HCT116 (cell line): ENCODE data around the gene KMT2B. TPM values are rescaled to one million over a fixed set of nuclear protein-coding genes. Genes with fewer than 3 reads are reported as not detected.

Experiments used
- ATAC-seq: fragments of 200-7000 bp; cut with Tn5 transposase; 2 replicates; pipeline ENCODE4 v1.9.1; 2020; ENCODE audit warnings: mild to moderate bottlenecking, moderate library complexity
- BruUV-seq: library from RNA; stranded (reverse); fragments of 400-500 nt; replicated peaks from 2 replicates; lab custom pipeline; 2021; lab: Mats Ljungman, UMichigan
- CTCF ChIA-PET: fragments of 300-600 bp; sonication (Branson Sonifier 250); formaldehyde crosslinking; loops from one replicate; lab custom pipeline; 2021; ENCODE audit warnings: antibody characterized with exemption; lab: Charles Lee
- POLR2A ChIA-PET: fragments of 300-600, 350-600 bp; sonication (Branson Sonifier 250); formaldehyde crosslinking; loops from one replicate; lab custom pipeline; 2021; ENCODE audit warnings: antibody characterized with exemption; lab: Charles Lee
- RAD21 ChIA-PET, 2 experiments: fragments of 300-600 bp; sonication (Branson Sonifier 250); formaldehyde crosslinking; loops; one replicate each; lab custom pipeline; 2023; ENCODE audit warnings: low total read pairs in 2 of 2; ENCODE audit not compliant: uncharacterized antibody in 2 of 2, unreplicated experiment in 2 of 2, low non-redundant PET in 1 of 2; lab: Charles Lee
- DNase-seq: peaks from one replicate; pipeline ENCODE4 v3.0.0-alpha.2; 2010; ENCODE audit warnings: low read depth, low spot score
- H2AFZ ChIP-seq: fragments of 200-600 bp; shearing (Covaris generic), sonication (generic); 2 replicates; pipeline ENCODE4 v1.6.1; 2017; ENCODE audit warnings: low read depth, mixed run types, mixed read lengths, antibody characterized with exemption, low read length; ENCODE audit not compliant: poor library complexity, severe bottlenecking
- H3K27ac ChIP-seq: 2 replicates; pipeline ENCODE4 v1.5.1; 2012; ENCODE audit warnings: low read depth, low read length
- H3K27me3 ChIP-seq: fragments of 200-600 bp; sonication (generic); 2 replicates; pipeline ENCODE4 v1.6.1; 2016; ENCODE audit warnings: mixed run types, low read length, mixed read lengths; ENCODE audit not compliant: insufficient read depth
- H3K36me3 ChIP-seq, 2 experiments: fragments of 200-500 bp in 1 of 2; fragments of 200-600 bp in 1 of 2; sonication (Bioruptor generic) in 1 of 2; sonication (generic) in 1 of 2; 2 replicates each; pipeline versions ENCODE4 v1.5.1 to v1.6.1; 2014 to 2016; ENCODE audit warnings: low read length in 2 of 2, inconsistent platforms in 1 of 2, mixed read lengths in 1 of 2, mixed run types in 1 of 2; ENCODE audit not compliant: insufficient read depth in 2 of 2, control insufficient read depth in 1 of 2
- H3K4me1 ChIP-seq, 2 experiments: fragments of 200-600 bp in 1 of 2; sonication (generic) in 1 of 2; 2 replicates each; pipeline versions ENCODE4 v1.5.1 to v1.6.1; 2012 to 2017; ENCODE audit warnings: low read length in 2 of 2, inconsistent platforms in 1 of 2, mild to moderate bottlenecking in 1 of 2, mixed read lengths in 1 of 2, mixed run types in 1 of 2, moderate library complexity in 1 of 2; ENCODE audit not compliant: insufficient read depth in 2 of 2, control insufficient read depth in 1 of 2
- H3K4me2 ChIP-seq: fragments of 200-600 bp; sonication (generic); 2 replicates; pipeline ENCODE4 v1.6.1; 2017; ENCODE audit warnings: mixed run types, low read length, mixed read lengths
- H3K4me3 ChIP-seq, 2 experiments: fragments of 200-600 bp in 1 of 2; sonication (generic) in 1 of 2; replicated peaks in 1 of 2; 2 replicates each; pipeline ENCODE4 v1.5.1; 2011 to 2016; ENCODE audit warnings: low read length in 2 of 2, control low read depth in 1 of 2, low read depth in 1 of 2, mild to moderate bottlenecking in 1 of 2, mixed read lengths in 1 of 2, mixed run types in 1 of 2
- H3K79me2 ChIP-seq: fragments of 200-600 bp; sonication (generic); 2 replicates; pipeline ENCODE4 v1.6.1; 2017; ENCODE audit warnings: mild to moderate bottlenecking, mixed run types, low read length, moderate library complexity, mixed read lengths; ENCODE audit not compliant: insufficient read depth
- H3K9ac ChIP-seq: fragments of 200-600 bp; sonication (generic); 2 replicates; pipeline ENCODE4 v1.6.1; 2016; ENCODE audit warnings: low read length, mixed read lengths
- H3K9me2 ChIP-seq: fragments of 200-600 bp; sonication (generic), shearing (Covaris generic); 2 replicates; pipeline ENCODE4 v1.6.1; 2017; ENCODE audit warnings: mixed run types, mild to moderate bottlenecking, moderate library complexity; ENCODE audit not compliant: insufficient read depth
- H3K9me3 ChIP-seq, 2 experiments: fragments of 200-500 bp in 1 of 2; fragments of 200-600 bp in 1 of 2; sonication (Bioruptor generic) in 1 of 2; sonication (generic) in 1 of 2; 2 replicates each; pipeline ENCODE4 v1.6.1; 2014 to 2017; ENCODE audit warnings: low read length in 2 of 2, mixed read lengths in 2 of 2, inconsistent platforms in 1 of 2, low read depth in 1 of 2, mild to moderate bottlenecking in 1 of 2, mixed run types in 1 of 2, moderate library complexity in 1 of 2; ENCODE audit not compliant: control insufficient read depth in 1 of 2, insufficient read depth in 1 of 2
- H4K20me1 ChIP-seq: fragments of 200-600 bp; sonication (generic), shearing (Covaris generic); 2 replicates; pipeline ENCODE4 v1.6.1; 2017; ENCODE audit warnings: mixed run types, mild to moderate bottlenecking, moderate library complexity; ENCODE audit not compliant: insufficient read depth
- CEBPB ChIP-seq: IDR thresholded peaks from 2 replicates; pipeline ENCODE4 v1.6.1; 2012; ENCODE audit warnings: low read depth
- ELF1 ChIP-seq: IDR thresholded peaks from 2 replicates; pipeline ENCODE4 v1.6.1; 2012; ENCODE audit warnings: low read depth, borderline replicate concordance
- EZH2 ChIP-seq: fragments of 200-600 bp; sonication (generic); IDR thresholded peaks from 2 replicates; pipeline ENCODE4 v1.6.1; 2017; ENCODE audit warnings: antibody characterized with exemption, mixed run types
- EZH2phosphoT487 ChIP-seq: fragments of 200-600 bp; IDR thresholded peaks from 2 replicates; pipeline ENCODE4 v1.6.1; 2018; ENCODE audit warnings: antibody characterized with exemption, borderline replicate concordance
- FOSL1 ChIP-seq: IDR thresholded peaks from 2 replicates; pipeline ENCODE4 v1.6.1; 2012; ENCODE audit warnings: low read depth
- JUND ChIP-seq: IDR thresholded peaks from 2 replicates; pipeline ENCODE4 v1.6.1; 2012
- MAX ChIP-seq: IDR thresholded peaks from 2 replicates; pipeline ENCODE4 v1.6.1; 2012
- POLR2AphosphoS5 ChIP-seq: IDR thresholded peaks from 2 replicates; pipeline ENCODE4 v1.6.1; 2011; ENCODE audit warnings: mild to moderate bottlenecking, low read depth, low read length, moderate library complexity
- RAD21 ChIP-seq: IDR thresholded peaks from 2 replicates; pipeline ENCODE4 v1.6.1; 2012; ENCODE audit warnings: low read depth, mild to moderate bottlenecking
- REST ChIP-seq: IDR thresholded peaks from 2 replicates; pipeline ENCODE4 v1.6.1; 2012; ENCODE audit warnings: low read depth
- SP1 ChIP-seq: IDR thresholded peaks from 2 replicates; pipeline ENCODE4 v1.6.1; 2012; ENCODE audit warnings: low read depth
- SRF ChIP-seq: IDR thresholded peaks from 2 replicates; pipeline ENCODE4 v1.6.1; 2012; ENCODE audit warnings: low read depth
- YY1 ChIP-seq: IDR thresholded peaks from 2 replicates; pipeline ENCODE4 v1.6.1; 2011; ENCODE audit warnings: low read length, low read depth, moderate library complexity, mild to moderate bottlenecking; ENCODE audit not compliant: insufficient replicate concordance; ENCODE audit errors: extremely low read depth
- intact Hi-C: fragments of 100-400 bp; cut with micrococcal nuclease; formaldehyde crosslinking; loops from 2 replicates; pipeline ENCODE4 v1.10.0; 2022
- total RNA-seq: library from RNA; stranded (reverse); gene quantifications from one replicate; pipeline ENCODE4 v1.2.1, GENCODE V29; 2021; ENCODE audit not compliant: unreplicated experiment
- TF ChIP-seq, protein P1 (sequence below), 3 experiments: fragments of 200-600 bp in 1 of 3; sonication (generic) in 1 of 3; IDR thresholded peaks in 2 of 3; conservative IDR thresholded peaks in 1 of 3; 2 replicates each; pipeline ENCODE4 v1.5.1; 2012 to 2017; ENCODE audit warnings: low read depth in 2 of 3, low read length in 2 of 3, antibody characterized with exemption in 1 of 3, borderline replicate concordance in 1 of 3, control low read depth in 1 of 3, mild to moderate bottlenecking in 1 of 3, mixed read lengths in 1 of 3, mixed run types in 1 of 3, moderate library complexity in 1 of 3; ENCODE audit not compliant: insufficient read depth in 1 of 3
- TF ChIP-seq, protein P2 (sequence below): IDR thresholded peaks from 2 replicates; pipeline ENCODE4 v1.6.1; 2012
- TF ChIP-seq, protein P3 (sequence below): IDR thresholded peaks from 2 replicates; pipeline ENCODE4 v1.6.1; 2011; ENCODE audit warnings: mild to moderate bottlenecking, low read length, moderate library complexity; ENCODE audit not compliant: insufficient replicate concordance; ENCODE audit errors: extremely low read depth

KMT2B gene
- total RNA-seq, 1 experiment from 2014 or later, result 29.9 TPM

DNA sequence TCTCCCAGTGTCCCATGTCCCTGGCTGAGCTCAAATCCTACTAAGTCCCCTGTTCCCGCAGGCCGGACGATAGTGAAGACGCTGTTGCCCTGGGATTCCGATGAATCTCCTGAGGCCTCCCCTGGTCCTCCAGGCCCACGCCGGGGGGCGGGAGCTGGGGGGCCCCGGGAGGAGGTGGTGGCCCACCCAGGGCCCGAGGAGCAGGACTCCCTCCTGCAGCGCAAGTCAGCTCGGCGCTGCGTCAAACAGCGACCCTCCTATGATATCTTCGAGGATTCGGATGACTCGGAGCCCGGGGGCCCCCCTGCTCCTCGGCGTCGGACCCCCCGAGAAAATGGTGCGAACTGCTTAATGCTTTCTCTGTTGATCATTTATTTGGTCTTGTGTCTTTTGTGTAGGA is 5.9 kb downstream of the KMT2B start:
- H3K27ac ChIP-seq, result no peak overlapping the region
- BruUV-seq, result no TSS peak
- TF ChIP-seq, protein P1, sequence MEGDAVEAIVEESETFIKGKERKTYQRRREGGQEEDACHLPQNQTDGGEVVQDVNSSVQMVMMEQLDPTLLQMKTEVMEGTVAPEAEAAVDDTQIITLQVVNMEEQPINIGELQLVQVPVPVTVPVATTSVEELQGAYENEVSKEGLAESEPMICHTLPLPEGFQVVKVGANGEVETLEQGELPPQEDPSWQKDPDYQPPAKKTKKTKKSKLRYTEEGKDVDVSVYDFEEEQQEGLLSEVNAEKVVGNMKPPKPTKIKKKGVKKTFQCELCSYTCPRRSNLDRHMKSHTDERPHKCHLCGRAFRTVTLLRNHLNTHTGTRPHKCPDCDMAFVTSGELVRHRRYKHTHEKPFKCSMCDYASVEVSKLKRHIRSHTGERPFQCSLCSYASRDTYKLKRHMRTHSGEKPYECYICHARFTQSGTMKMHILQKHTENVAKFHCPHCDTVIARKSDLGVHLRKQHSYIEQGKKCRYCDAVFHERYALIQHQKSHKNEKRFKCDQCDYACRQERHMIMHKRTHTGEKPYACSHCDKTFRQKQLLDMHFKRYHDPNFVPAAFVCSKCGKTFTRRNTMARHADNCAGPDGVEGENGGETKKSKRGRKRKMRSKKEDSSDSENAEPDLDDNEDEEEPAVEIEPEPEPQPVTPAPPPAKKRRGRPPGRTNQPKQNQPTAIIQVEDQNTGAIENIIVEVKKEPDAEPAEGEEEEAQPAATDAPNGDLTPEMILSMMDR (IDR thresholded peaks at IDR 0.05 in 2 of 3, conservative IDR thresholded peaks at IDR 0.05 in 1 of 3; ENCODE audit: borderline replicate concordance in 1 of 3, insufficient read depth in 1 of 3, low read depth in 2 of 3, low read length in 2 of 3), result no peak
- TF ChIP-seq RAD21, result no peak
- TF ChIP-seq SRF, result no peak
- TF ChIP-seq EZH2phosphoT487, result no peak
- no peak for TF ChIP-seq FOSL1
- TF ChIP-seq, protein P2, sequence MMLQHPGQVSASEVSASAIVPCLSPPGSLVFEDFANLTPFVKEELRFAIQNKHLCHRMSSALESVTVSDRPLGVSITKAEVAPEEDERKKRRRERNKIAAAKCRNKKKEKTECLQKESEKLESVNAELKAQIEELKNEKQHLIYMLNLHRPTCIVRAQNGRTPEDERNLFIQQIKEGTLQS, result no peak
- TF ChIP-seq REST, result no peak
- no peak for TF ChIP-seq SP1
- no peak for TF ChIP-seq POLR2AphosphoS5
- no peak for TF ChIP-seq ELF1
- no peak for TF ChIP-seq JUND
- TF ChIP-seq, protein P3, sequence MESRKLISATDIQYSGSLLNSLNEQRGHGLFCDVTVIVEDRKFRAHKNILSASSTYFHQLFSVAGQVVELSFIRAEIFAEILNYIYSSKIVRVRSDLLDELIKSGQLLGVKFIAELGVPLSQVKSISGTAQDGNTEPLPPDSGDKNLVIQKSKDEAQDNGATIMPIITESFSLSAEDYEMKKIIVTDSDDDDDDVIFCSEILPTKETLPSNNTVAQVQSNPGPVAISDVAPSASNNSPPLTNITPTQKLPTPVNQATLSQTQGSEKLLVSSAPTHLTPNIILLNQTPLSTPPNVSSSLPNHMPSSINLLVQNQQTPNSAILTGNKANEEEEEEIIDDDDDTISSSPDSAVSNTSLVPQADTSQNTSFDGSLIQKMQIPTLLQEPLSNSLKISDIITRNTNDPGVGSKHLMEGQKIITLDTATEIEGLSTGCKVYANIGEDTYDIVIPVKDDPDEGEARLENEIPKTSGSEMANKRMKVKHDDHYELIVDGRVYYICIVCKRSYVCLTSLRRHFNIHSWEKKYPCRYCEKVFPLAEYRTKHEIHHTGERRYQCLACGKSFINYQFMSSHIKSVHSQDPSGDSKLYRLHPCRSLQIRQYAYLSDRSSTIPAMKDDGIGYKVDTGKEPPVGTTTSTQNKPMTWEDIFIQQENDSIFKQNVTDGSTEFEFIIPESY, result no peak
- TF ChIP-seq CEBPB, result no peak
- TF ChIP-seq EZH2, result no peak
- TF ChIP-seq MAX, result no peak
- TF ChIP-seq YY1, result no peak
- H3K4me3 ChIP-seq, result no peak overlapping the region
- DNase-seq, result no peak
- ChIA-PET CTCF (interaction anchor here (0.9 kb wide), 1 partner anchor 17 kb away, joined by 3 read pairs; no protein-coding TSS in a partner anchor), POLR2A (interaction anchor here (1.0 to 1.3 kb wide), 2 partner anchors 17 to 22 kb away, joined by 3 to 5 read pairs; partner anchors contain the start of genes PSENEN and U2AF1L4), RAD21 (no interaction called here)
- peaks cover 29% of the 10 kb centered on the region for H3K79me2 ChIP-seq
- no peak overlapping the region for H3K4me2 ChIP-seq
- no peaks in the 10 kb centered on the region for H4K20me1 ChIP-seq
- ATAC-seq, result no peak
- H2AFZ ChIP-seq, result no peak overlapping the region
- no peaks in the 10 kb centered on the region for H3K9me3 ChIP-seq
- H3K36me3 ChIP-seq, result peaks cover 61 to 65% of the 10 kb centered on the region in 2 experiments
- H3K4me1 ChIP-seq, result peaks cover 7 to 9% of the 10 kb centered on the region in 2 experiments; a peak in 3 of 4 replicates
- H3K27me3 ChIP-seq, result no peaks in the 10 kb centered on the region
- intact Hi-C loops, result no loop called here
- H3K9me2 ChIP-seq, result no peaks in the 10 kb centered on the region
- no peak overlapping the region for H3K9ac ChIP-seq
